Gastrocnemius medialis (tissue), 4 donors: ENCODE results near the gene RETREG2.

Experiments used
- CTCF ChIP-seq, 5 experiments: fragments of 450-650 bp in 3 of 5; fragments of 200-600 bp in 2 of 5; sonication (generic) in 2 of 5; IDR thresholded peaks in 4 of 5; conservative IDR thresholded peaks in 1 of 5; 1 replicate in 4 of 5; 2 replicates in 1 of 5; pipeline ENCODE4 v1.5.1; 2016 to 2019; ENCODE audit warnings: antibody characterized with exemption in 5 of 5, mild to moderate bottlenecking in 3 of 5, moderate library complexity in 3 of 5
- POLR2A ChIP-seq, 2 donors: fragments of 450-650 bp; IDR thresholded peaks; one replicate each; pipeline ENCODE4 v1.6.1; 2017; ENCODE audit warnings: antibody characterized with exemption in 2 of 2, mild to moderate bottlenecking in 2 of 2, moderate library complexity in 2 of 2

- TF ChIP-seq CTCF (IDR thresholded peaks at IDR 0.05 in 4 of 5, conservative IDR thresholded peaks at IDR 0.05 in 1 of 5), result no peak
- TF ChIP-seq POLR2A (IDR thresholded peaks at IDR 0.05), result no peak
These were observed 37.4 kb upstream of the RETREG2 start for GRCh38 chr2:219140722-219141121.
